ENCODE measurements around the gene ODAD4.

Gene ODAD4

GRCh38 chr17:41932816-41933389 lies 2.5 kb downstream of the ODAD4 start (continued):
- TF ChIP-seq POU6F1 (CRISPR knock-in tag; IDR thresholded peaks at IDR 0.05; ENCODE audit: borderline replicate concordance, low read depth) (no peak), ARNTL (CRISPR knock-in tag; IDR thresholded peaks at IDR 0.05; ENCODE audit: borderline replicate concordance, low read depth) (no peak), ISL1 (CRISPR knock-in tag; IDR thresholded peaks at IDR 0.05) (no peak), ZNF70 (CRISPR knock-in tag; IDR thresholded peaks at IDR 0.05) (no peak), OSR1 (CRISPR knock-in tag; IDR thresholded peaks at IDR 0.05) (no peak), PPARA (CRISPR knock-in tag; IDR thresholded peaks at IDR 0.05; ENCODE audit: borderline replicate concordance) (no peak), ZNF565 (CRISPR knock-in tag; conservative IDR thresholded peaks at IDR 0.05; ENCODE audit: low read depth) (no peak), ZFP3 (CRISPR knock-in tag; IDR thresholded peaks at IDR 0.05) (no peak), CSDC2 (CRISPR knock-in tag; IDR thresholded peaks at IDR 0.05) (no peak), PATZ1 (CRISPR knock-in tag; IDR thresholded peaks at IDR 0.05; ENCODE audit: borderline replicate concordance) (no peak)

GRCh38 chr17:41935641-41936040 lies 5.2 kb downstream of the ODAD4 start:
- TF ChIP-seq CSRNP3 (CRISPR knock-in tag; IDR thresholded peaks at IDR 0.05) (no peak), RARB (CRISPR knock-in tag; IDR thresholded peaks at IDR 0.05) (no peak), SNAI2 (CRISPR knock-in tag; IDR thresholded peaks at IDR 0.05) (no peak), ZNF8 (CRISPR knock-in tag; IDR thresholded peaks at IDR 0.05) (no peak), ESRRG (CRISPR knock-in tag; IDR thresholded peaks at IDR 0.05) (no peak), PPARA (CRISPR knock-in tag; IDR thresholded peaks at IDR 0.05; ENCODE audit: borderline replicate concordance) (no peak), ZNF70 (CRISPR knock-in tag; IDR thresholded peaks at IDR 0.05) (no peak), TCF4 (CRISPR knock-in tag; IDR thresholded peaks at IDR 0.05; ENCODE audit: borderline replicate concordance) (no peak), ZC3H10 (CRISPR knock-in tag; IDR thresholded peaks at IDR 0.05) (no peak), ZFP30 (CRISPR knock-in tag; IDR thresholded peaks at IDR 0.05) (no peak), ZFP3 (CRISPR knock-in tag; IDR thresholded peaks at IDR 0.05) (no peak), ZNF565 (CRISPR knock-in tag; conservative IDR thresholded peaks at IDR 0.05; ENCODE audit: low read depth) (no peak), ISL1 (CRISPR knock-in tag; IDR thresholded peaks at IDR 0.05) (no peak), CREB5 (CRISPR knock-in tag; IDR thresholded peaks at IDR 0.05; ENCODE audit: low read depth) (no peak)
- no peak for ATAC-seq

- ATAC-seq, result no peak; the same call in 2 of the 3 replicates
- TF ChIP-seq ZC3H10 (CRISPR knock-in tag; IDR thresholded peaks at IDR 0.05), result no peak
- TF ChIP-seq CSRNP3 (CRISPR knock-in tag; IDR thresholded peaks at IDR 0.05), result no peak
- no peak for TF ChIP-seq POU6F1 (CRISPR knock-in tag; IDR thresholded peaks at IDR 0.05; ENCODE audit: borderline replicate concordance, low read depth)
- no peak for TF ChIP-seq ESRRG (CRISPR knock-in tag; IDR thresholded peaks at IDR 0.05)
- TF ChIP-seq PATZ1 (CRISPR knock-in tag; IDR thresholded peaks at IDR 0.05; ENCODE audit: borderline replicate concordance), result no peak
- no peak for TF ChIP-seq ISL1 (CRISPR knock-in tag; IDR thresholded peaks at IDR 0.05)
- TF ChIP-seq TSHZ2 (CRISPR knock-in tag; IDR thresholded peaks at IDR 0.05), result no peak
- no peak for TF ChIP-seq RARB (CRISPR knock-in tag; IDR thresholded peaks at IDR 0.05)
- no peak for TF ChIP-seq ZFP30 (CRISPR knock-in tag; IDR thresholded peaks at IDR 0.05)
- no peak for TF ChIP-seq OSR1 (CRISPR knock-in tag; IDR thresholded peaks at IDR 0.05)
Measured at GRCh38 chr17:41937970-41938954, 7.8 kb downstream of the ODAD4 start.
